HCT116 (cell line): ENCODE results near the gene OR5I1. TPM values are rescaled to one million over a fixed set of nuclear protein-coding genes. Genes with fewer than 3 reads are reported as not detected.

Source experiments
- ATAC-seq: fragments of 200-7000 bp; cut with Tn5 transposase; 2 replicates; pipeline ENCODE4 v1.9.1; 2020; ENCODE audit warnings: mild to moderate bottlenecking, moderate library complexity
- BruUV-seq: library from RNA; stranded (reverse); fragments of 400-500 nt; replicated peaks from 2 replicates; lab custom pipeline; 2021; lab: Mats Ljungman, UMichigan
- CTCF ChIA-PET: fragments of 300-600 bp; sonication (Branson Sonifier 250); formaldehyde crosslinking; loops from one replicate; lab custom pipeline; 2021; ENCODE audit warnings: antibody characterized with exemption; lab: Charles Lee
- POLR2A ChIA-PET: fragments of 300-600, 350-600 bp; sonication (Branson Sonifier 250); formaldehyde crosslinking; loops from one replicate; lab custom pipeline; 2021; ENCODE audit warnings: antibody characterized with exemption; lab: Charles Lee
- RAD21 ChIA-PET, 2 experiments: fragments of 300-600 bp; sonication (Branson Sonifier 250); formaldehyde crosslinking; loops; one replicate each; lab custom pipeline; 2023; ENCODE audit warnings: low total read pairs in 2 of 2; ENCODE audit not compliant: uncharacterized antibody in 2 of 2, unreplicated experiment in 2 of 2, low non-redundant PET in 1 of 2; lab: Charles Lee
- DNase-seq: peaks from one replicate; pipeline ENCODE4 v3.0.0-alpha.2; 2010; ENCODE audit warnings: low read depth, low spot score
- H2AFZ ChIP-seq: fragments of 200-600 bp; shearing (Covaris generic), sonication (generic); 2 replicates; pipeline ENCODE4 v1.6.1; 2017; ENCODE audit warnings: low read depth, mixed run types, mixed read lengths, antibody characterized with exemption, low read length; ENCODE audit not compliant: poor library complexity, severe bottlenecking
- H3K27ac ChIP-seq: 2 replicates; pipeline ENCODE4 v1.5.1; 2012; ENCODE audit warnings: low read depth, low read length
- H3K27me3 ChIP-seq: fragments of 200-600 bp; sonication (generic); 2 replicates; pipeline ENCODE4 v1.6.1; 2016; ENCODE audit warnings: mixed run types, low read length, mixed read lengths; ENCODE audit not compliant: insufficient read depth
- H3K36me3 ChIP-seq, 2 experiments: fragments of 200-500 bp in 1 of 2; fragments of 200-600 bp in 1 of 2; sonication (Bioruptor generic) in 1 of 2; sonication (generic) in 1 of 2; 2 replicates each; pipeline versions ENCODE4 v1.5.1 to v1.6.1; 2014 to 2016; ENCODE audit warnings: low read length in 2 of 2, inconsistent platforms in 1 of 2, mixed read lengths in 1 of 2, mixed run types in 1 of 2; ENCODE audit not compliant: insufficient read depth in 2 of 2, control insufficient read depth in 1 of 2
- H3K4me1 ChIP-seq, 2 experiments: fragments of 200-600 bp in 1 of 2; sonication (generic) in 1 of 2; 2 replicates each; pipeline versions ENCODE4 v1.5.1 to v1.6.1; 2012 to 2017; ENCODE audit warnings: low read length in 2 of 2, inconsistent platforms in 1 of 2, mild to moderate bottlenecking in 1 of 2, mixed read lengths in 1 of 2, mixed run types in 1 of 2, moderate library complexity in 1 of 2; ENCODE audit not compliant: insufficient read depth in 2 of 2, control insufficient read depth in 1 of 2
- H3K4me2 ChIP-seq: fragments of 200-600 bp; sonication (generic); 2 replicates; pipeline ENCODE4 v1.6.1; 2017; ENCODE audit warnings: mixed run types, low read length, mixed read lengths
- H3K4me3 ChIP-seq, 2 experiments: fragments of 200-600 bp in 1 of 2; sonication (generic) in 1 of 2; replicated peaks in 1 of 2; 2 replicates each; pipeline ENCODE4 v1.5.1; 2011 to 2016; ENCODE audit warnings: low read length in 2 of 2, control low read depth in 1 of 2, low read depth in 1 of 2, mild to moderate bottlenecking in 1 of 2, mixed read lengths in 1 of 2, mixed run types in 1 of 2
- H3K79me2 ChIP-seq: fragments of 200-600 bp; sonication (generic); 2 replicates; pipeline ENCODE4 v1.6.1; 2017; ENCODE audit warnings: mild to moderate bottlenecking, mixed run types, low read length, moderate library complexity, mixed read lengths; ENCODE audit not compliant: insufficient read depth
- H3K9ac ChIP-seq: fragments of 200-600 bp; sonication (generic); 2 replicates; pipeline ENCODE4 v1.6.1; 2016; ENCODE audit warnings: low read length, mixed read lengths
- H3K9me2 ChIP-seq: fragments of 200-600 bp; sonication (generic), shearing (Covaris generic); 2 replicates; pipeline ENCODE4 v1.6.1; 2017; ENCODE audit warnings: mixed run types, mild to moderate bottlenecking, moderate library complexity; ENCODE audit not compliant: insufficient read depth
- H3K9me3 ChIP-seq, 2 experiments: fragments of 200-500 bp in 1 of 2; fragments of 200-600 bp in 1 of 2; sonication (Bioruptor generic) in 1 of 2; sonication (generic) in 1 of 2; 2 replicates each; pipeline ENCODE4 v1.6.1; 2014 to 2017; ENCODE audit warnings: low read length in 2 of 2, mixed read lengths in 2 of 2, inconsistent platforms in 1 of 2, low read depth in 1 of 2, mild to moderate bottlenecking in 1 of 2, mixed run types in 1 of 2, moderate library complexity in 1 of 2; ENCODE audit not compliant: control insufficient read depth in 1 of 2, insufficient read depth in 1 of 2
- H4K20me1 ChIP-seq: fragments of 200-600 bp; sonication (generic), shearing (Covaris generic); 2 replicates; pipeline ENCODE4 v1.6.1; 2017; ENCODE audit warnings: mixed run types, mild to moderate bottlenecking, moderate library complexity; ENCODE audit not compliant: insufficient read depth
- ATF3 ChIP-seq: IDR thresholded peaks from 2 replicates; pipeline ENCODE4 v1.6.1; 2012
- CEBPB ChIP-seq: IDR thresholded peaks from 2 replicates; pipeline ENCODE4 v1.6.1; 2012; ENCODE audit warnings: low read depth
- EGR1 ChIP-seq: IDR thresholded peaks from 2 replicates; pipeline ENCODE4 v1.6.1; 2012; ENCODE audit warnings: low read depth
- POLR2AphosphoS5 ChIP-seq: IDR thresholded peaks from 2 replicates; pipeline ENCODE4 v1.6.1; 2011; ENCODE audit warnings: mild to moderate bottlenecking, low read depth, low read length, moderate library complexity
- RAD21 ChIP-seq: IDR thresholded peaks from 2 replicates; pipeline ENCODE4 v1.6.1; 2012; ENCODE audit warnings: low read depth, mild to moderate bottlenecking
- SIN3A ChIP-seq: IDR thresholded peaks from 2 replicates; pipeline ENCODE4 v1.6.1; 2012; ENCODE audit warnings: low read depth
- YY1 ChIP-seq: IDR thresholded peaks from 2 replicates; pipeline ENCODE4 v1.6.1; 2011; ENCODE audit warnings: low read length, low read depth, moderate library complexity, mild to moderate bottlenecking; ENCODE audit not compliant: insufficient replicate concordance; ENCODE audit errors: extremely low read depth
- ZFX ChIP-seq: fragments of 450-650 bp; IDR thresholded peaks from 2 replicates; pipeline ENCODE4 v1.6.1; 2017
- ZNF274 ChIP-seq: fragments of 200-500 bp; sonication (Bioruptor generic); IDR thresholded peaks from 2 replicates; pipeline ENCODE4 v1.6.1; 2014; ENCODE audit warnings: mild to moderate bottlenecking, low read depth, low read length, inconsistent platforms
- intact Hi-C: fragments of 100-400 bp; cut with micrococcal nuclease; formaldehyde crosslinking; loops from 2 replicates; pipeline ENCODE4 v1.10.0; 2022
- total RNA-seq: library from RNA; stranded (reverse); gene quantifications from one replicate; pipeline ENCODE4 v1.2.1, GENCODE V29; 2021; ENCODE audit not compliant: unreplicated experiment

Gene OR5I1
- total RNA-seq, 1 experiment from 2014 or later: not detected

- ATAC-seq (no peak), DNase-seq (no peak)
- Histone ChIP-seq H3K4me2 (no peak overlapping the region), H3K27ac (no peak overlapping the region), H3K36me3 (no peaks in the 10 kb centered on the region), H3K4me3 (no peak overlapping the region), H3K79me2 (no peaks in the 10 kb centered on the region), H3K9ac (no peak overlapping the region), H3K9me2 (no peaks in the 10 kb centered on the region), H3K4me1 (no peaks in the 10 kb centered on the region), H3K27me3 (no peaks in the 10 kb centered on the region), H4K20me1 (no peaks in the 10 kb centered on the region), H2AFZ (no peak overlapping the region), H3K9me3 (peaks cover 4 to 7% of the 10 kb centered on the region in 2 experiments; a peak in 2 of 4 replicates)
- no peak for TF ChIP-seq RAD21
- CTCF ChIA-PET: no interaction called here
- no TSS peak for BruUV-seq
- intact Hi-C loops: no loop called here
- POLR2A ChIA-PET: no interaction called here
- RAD21 ChIA-PET: no interaction called here
These were observed 30.2 kb upstream of the OR5I1 start for GRCh38 chr11:55966391-55966790.

GRCh38 chr11:55956521-55956920 lies 20.3 kb upstream of the OR5I1 start:
- no peaks in the 10 kb centered on the region for H3K36me3 ChIP-seq
- no peak overlapping the region for H3K4me2 ChIP-seq
- H3K4me1 ChIP-seq: no peaks in the 10 kb centered on the region
- RAD21 ChIA-PET: no interaction called here
- POLR2A ChIA-PET: no interaction called here
- BruUV-seq: no TSS peak
- no peaks in the 10 kb centered on the region for H3K27me3 ChIP-seq
- H3K9me3 ChIP-seq: peaks cover 3 to 8% of the 10 kb centered on the region in 2 experiments; a peak in 1 of 4 replicates
- no peak overlapping the region for H3K9ac ChIP-seq
- CTCF ChIA-PET: no interaction called here
- H3K27ac ChIP-seq: no peak overlapping the region
- H3K79me2 ChIP-seq: no peaks in the 10 kb centered on the region
- DNase-seq: no peak
- H3K4me3 ChIP-seq: no peak overlapping the region
- intact Hi-C loops: no loop called here
- H2AFZ ChIP-seq: no peak overlapping the region
- no peak for TF ChIP-seq RAD21
- TF ChIP-seq SIN3A: no peak
- no peak for TF ChIP-seq ZFX
- H4K20me1 ChIP-seq: no peaks in the 10 kb centered on the region
- no peaks in the 10 kb centered on the region for H3K9me2 ChIP-seq
- no peak for ATAC-seq

GRCh38 chr11:55949330-55949729 lies 13.1 kb upstream of the OR5I1 start:
- POLR2A ChIA-PET: no interaction called here
- H2AFZ ChIP-seq: no peak overlapping the region
- intact Hi-C loops: loop anchor here (10.0 kb wide), 1 partner anchor 1295 kb away; no protein-coding TSS in a partner anchor
- H3K4me1 ChIP-seq: no peaks in the 10 kb centered on the region
- TF ChIP-seq POLR2AphosphoS5 (no peak), EGR1 (no peak), ATF3 (no peak), ZNF274 (no peak), ZFX (no peak), CEBPB (no peak), YY1 (no peak)
- ATAC-seq: no peak
- RAD21 ChIA-PET: no interaction called here
- CTCF ChIA-PET: no interaction called here
- H3K9ac ChIP-seq: no peak overlapping the region
- no peak overlapping the region for H3K27ac ChIP-seq
- no peak for DNase-seq
- BruUV-seq: no TSS peak
- no peak overlapping the region for H3K4me3 ChIP-seq
- no peaks in the 10 kb centered on the region for H3K36me3 ChIP-seq
- no peaks in the 10 kb centered on the region for H3K27me3 ChIP-seq
- H3K9me2 ChIP-seq: no peaks in the 10 kb centered on the region
- H3K9me3 ChIP-seq: peaks cover 0 to 31% of the 10 kb centered on the region in 2 experiments; a peak in 2 of 4 replicates
- no peaks in the 10 kb centered on the region for H4K20me1 ChIP-seq
- no peaks in the 10 kb centered on the region for H3K79me2 ChIP-seq
- no peak overlapping the region for H3K4me2 ChIP-seq
